ENCODE results near the gene CPN1. TPM values are rescaled to one million over a fixed set of nuclear protein-coding genes. Genes with fewer than 3 reads are reported as not detected.
"Not testable (repeated sequence)": the region's sequence is repeated elsewhere in the genome, so short reads cannot be mapped to it uniquely, and the experiment has no call there.

CPN1 gene
- total and polyA plus RNA-seq, 2 experiments from 2014 or later: 0.32 TPM; not detected in 1

DNA sequence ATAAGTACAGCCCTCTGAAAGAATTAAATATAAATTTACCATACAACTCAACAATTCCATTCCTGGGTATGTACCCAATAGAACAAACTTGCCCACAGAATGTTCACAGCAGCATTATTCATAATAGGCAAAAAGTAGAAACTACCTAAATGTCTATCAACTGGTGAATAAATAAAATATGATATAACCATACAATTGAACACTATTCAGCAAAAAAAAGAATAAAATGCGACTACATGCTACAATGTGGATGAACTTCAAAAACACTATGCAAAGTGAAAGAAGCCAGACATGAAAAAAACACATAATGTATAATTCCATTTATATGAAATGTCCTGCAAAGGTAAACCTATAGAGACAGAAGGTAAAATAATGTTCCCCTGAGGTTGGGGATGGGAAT, 2.0 kb upstream of the CPN1 start:
- Histone ChIP-seq H4K20me1 (replicated peaks; ENCODE audit: insufficient read depth) (no peaks in the 10 kb centered on the region), H3K27me3 (ENCODE audit: insufficient read depth) (no peaks in the 10 kb centered on the region), H2AFZ (no peak overlapping the region), H3K9me2 (ENCODE audit: insufficient read depth) (no peaks in the 10 kb centered on the region; the same call in 1 of the 2 replicates), H3F3A (replicated peaks; ENCODE audit: low read depth) (no peaks in the 10 kb centered on the region), H3K36me3 (ENCODE audit: insufficient read depth) (no peaks in the 10 kb centered on the region), H3K4me3 (no peak overlapping the region), H3K4me1 (ENCODE audit: insufficient read depth) (no peaks in the 10 kb centered on the region), H3K79me2 (replicated peaks; ENCODE audit: insufficient read depth) (no peaks in the 10 kb centered on the region), H3K27ac (ENCODE audit: low read depth) (no peak overlapping the region), H3K4me2 (no peak overlapping the region)
- H3K36me3 Mint-ChIP-seq (ENCODE audit: low read depth): no peaks in the 10 kb centered on the region
- H3K4me3 Mint-ChIP-seq: no peak overlapping the region
- TF ChIP-seq ZNF114 (CRISPR knock-in tag; IDR thresholded peaks at IDR 0.05) (no peak), ZNF462 (CRISPR knock-in tag; IDR thresholded peaks at IDR 0.05) (no peak), CTCF (conservative IDR thresholded peaks at IDR 0.05; ENCODE audit: low read depth in 2 of 2) (no peak), NANOG (IDR thresholded peaks at IDR 0.05; ENCODE audit: borderline replicate concordance) (no peak)
- TF ChIP-seq, protein P1, sequence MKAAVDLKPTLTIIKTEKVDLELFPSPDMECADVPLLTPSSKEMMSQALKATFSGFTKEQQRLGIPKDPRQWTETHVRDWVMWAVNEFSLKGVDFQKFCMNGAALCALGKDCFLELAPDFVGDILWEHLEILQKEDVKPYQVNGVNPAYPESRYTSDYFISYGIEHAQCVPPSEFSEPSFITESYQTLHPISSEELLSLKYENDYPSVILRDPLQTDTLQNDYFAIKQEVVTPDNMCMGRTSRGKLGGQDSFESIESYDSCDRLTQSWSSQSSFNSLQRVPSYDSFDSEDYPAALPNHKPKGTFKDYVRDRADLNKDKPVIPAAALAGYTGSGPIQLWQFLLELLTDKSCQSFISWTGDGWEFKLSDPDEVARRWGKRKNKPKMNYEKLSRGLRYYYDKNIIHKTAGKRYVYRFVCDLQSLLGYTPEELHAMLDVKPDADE (IDR thresholded peaks at IDR 0.05): no peak
- DNase-seq (ENCODE audit: low spot score): no peak
- no peak for ATAC-seq
- H3K27me3 Mint-ChIP-seq (ENCODE audit: insufficient read depth, low read depth, poor library complexity): no peaks in the 10 kb centered on the region
- H3K9me3 Mint-ChIP-seq: no peaks in the 10 kb centered on the region
- H3K27ac Mint-ChIP-seq: no peak overlapping the region
- H3K4me1 Mint-ChIP-seq: no peaks in the 10 kb centered on the region

GRCh38 chr10:100082276-100082675, 607 bp upstream of the CPN1 start:
- not testable (repeated sequence) for H3K36me3 Mint-ChIP-seq (ENCODE audit: low read depth); ATAC-seq

More at GRCh38 chr10:100082276-100082675, 607 bp upstream of the CPN1 start:
- H3K4me1 Mint-ChIP-seq; H3K27me3 Mint-ChIP-seq (ENCODE audit: insufficient read depth, low read depth, poor library complexity); H2AFZ ChIP-seq; H3K4me1 ChIP-seq (ENCODE audit: insufficient read depth); H3K79me2 ChIP-seq (replicated peaks; ENCODE audit: insufficient read depth); H3F3A ChIP-seq (replicated peaks; ENCODE audit: low read depth); H3K4me3 Mint-ChIP-seq; H3K9me3 Mint-ChIP-seq; H3K27ac ChIP-seq (ENCODE audit: low read depth); H3K27me3 ChIP-seq (ENCODE audit: insufficient read depth); H3K27ac Mint-ChIP-seq; H3K4me3 ChIP-seq; H3K4me2 ChIP-seq; H3K36me3 ChIP-seq (ENCODE audit: insufficient read depth); H3K9me2 ChIP-seq (ENCODE audit: insufficient read depth); H4K20me1 ChIP-seq (replicated peaks; ENCODE audit: insufficient read depth); DNase-seq (ENCODE audit: low spot score): not testable (repeated sequence)
